Smooth muscle cell of the brain vasculature (primary cell): ENCODE measurements around the gene IER2.

Source experiments
- DNase-seq: peaks from one replicate; pipeline ENCODE4 v3.0.0-alpha.2; 2012; ENCODE audit warnings: low read depth, low spot score

The IER2 gene, protein sequence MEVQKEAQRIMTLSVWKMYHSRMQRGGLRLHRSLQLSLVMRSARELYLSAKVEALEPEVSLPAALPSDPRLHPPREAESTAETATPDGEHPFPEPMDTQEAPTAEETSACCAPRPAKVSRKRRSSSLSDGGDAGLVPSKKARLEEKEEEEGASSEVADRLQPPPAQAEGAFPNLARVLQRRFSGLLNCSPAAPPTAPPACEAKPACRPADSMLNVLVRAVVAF

DNA sequence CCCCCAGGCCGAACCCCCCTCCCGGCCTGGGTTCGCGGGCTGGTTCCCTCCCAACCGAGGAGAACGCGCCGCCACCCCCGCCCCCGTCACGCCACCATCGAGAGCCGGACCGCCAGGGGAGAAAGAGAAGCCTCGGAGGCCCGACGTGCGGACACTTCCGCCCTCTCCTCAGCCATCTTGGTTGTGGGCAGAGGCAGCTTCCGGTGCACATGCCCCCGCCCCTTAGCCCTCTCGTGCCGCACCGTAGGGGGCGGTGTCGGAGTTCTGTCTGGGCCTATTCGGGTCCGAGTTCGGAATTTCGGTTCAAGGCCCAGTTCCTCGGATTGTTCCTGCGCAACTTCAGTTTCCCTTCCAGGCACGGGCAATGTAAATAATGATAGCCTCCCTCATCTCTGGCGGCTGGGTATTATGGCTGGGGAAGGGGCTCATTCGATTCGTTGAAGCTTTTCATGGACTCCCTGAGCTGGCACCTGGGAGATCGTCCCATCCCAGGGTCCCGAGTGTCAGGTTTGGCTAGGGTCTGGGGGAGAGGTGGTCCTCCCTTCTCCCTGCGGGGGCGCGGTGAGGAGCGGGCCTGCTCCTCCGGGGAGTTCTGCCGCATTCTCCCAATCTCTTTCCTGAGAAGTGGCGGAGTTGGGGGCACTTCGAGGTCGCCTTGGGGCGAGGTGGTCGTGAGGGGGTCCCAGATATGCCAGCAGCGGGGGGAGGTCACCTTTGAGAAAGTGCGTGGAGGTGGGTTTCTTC, at the start of gene IER2, which contains the start of gene STX10:
Gene IER2 (plus strand): TSS at position 225 of the 744 bp plus-strand sequence. CDS start 2,776 bp downstream, outside the sequence.
Gene STX10 (minus strand): TSS at position 189 of the 744 bp plus-strand sequence. CDS start 202 bp downstream, outside the sequence.
- DNase-seq, result no peak

- DNase-seq, result no peak
Measured at GRCh38 chr19:13100841-13101589, 49.2 kb upstream of the IER2 start.

- no peak for DNase-seq
Measured at GRCh38 chr19:13101590-13102415, 48.4 kb upstream of the IER2 start.

GRCh38 chr19:13102416-13102665, 47.9 kb upstream of the IER2 start:
- DNase-seq, result no peak

DNA sequence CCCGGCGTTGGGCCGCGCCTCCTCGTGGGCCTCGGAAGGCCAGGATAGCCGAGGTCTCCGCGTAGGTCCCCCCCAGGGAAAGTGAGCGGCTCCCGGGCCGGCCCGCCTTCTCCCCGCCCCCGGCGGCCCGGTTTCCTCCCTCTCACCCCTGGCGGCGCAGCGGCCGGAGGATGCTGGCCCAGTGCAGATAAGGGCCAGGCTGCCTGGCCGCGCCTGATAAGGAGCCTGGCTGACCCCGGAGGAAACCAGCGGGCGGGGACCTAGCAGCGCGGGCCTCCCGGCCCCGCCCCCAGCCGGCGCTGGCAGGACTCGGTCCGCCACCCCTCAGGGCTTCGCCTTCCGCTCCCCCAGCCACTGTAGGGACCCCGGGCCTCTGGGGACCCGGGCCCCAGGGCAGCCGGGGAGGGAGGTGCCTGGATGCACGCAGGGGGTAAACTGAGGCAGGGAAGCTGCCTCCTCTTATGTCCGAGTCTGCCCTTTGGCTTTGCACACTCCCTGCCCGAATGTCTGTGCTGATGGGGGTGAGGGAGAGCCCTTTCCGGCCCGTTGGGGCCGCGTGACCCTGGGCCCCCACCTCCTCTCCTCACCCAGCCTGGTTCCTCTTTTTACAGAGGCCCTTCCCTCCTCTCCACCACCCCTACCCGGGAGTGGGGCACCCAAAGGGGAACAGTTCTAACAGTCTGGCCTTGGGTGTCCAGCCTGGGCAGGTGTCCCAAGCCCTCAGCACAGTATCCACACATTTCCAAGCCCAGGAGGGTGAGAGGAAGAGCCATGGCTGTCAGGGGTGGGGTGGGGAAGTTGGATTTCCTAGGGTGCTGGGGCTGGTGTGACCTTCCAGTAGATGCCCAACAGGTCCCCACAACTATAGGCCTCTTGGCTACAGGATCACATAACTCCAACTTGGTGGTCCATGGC, 47.3 kb upstream of the IER2 start, which contains the start of gene LYL1:
Gene LYL1 (minus strand): TSS at position 193 of the 915 bp plus-strand sequence. CDS start 1,687 bp downstream, outside the sequence.
- no peak for DNase-seq

DNA sequence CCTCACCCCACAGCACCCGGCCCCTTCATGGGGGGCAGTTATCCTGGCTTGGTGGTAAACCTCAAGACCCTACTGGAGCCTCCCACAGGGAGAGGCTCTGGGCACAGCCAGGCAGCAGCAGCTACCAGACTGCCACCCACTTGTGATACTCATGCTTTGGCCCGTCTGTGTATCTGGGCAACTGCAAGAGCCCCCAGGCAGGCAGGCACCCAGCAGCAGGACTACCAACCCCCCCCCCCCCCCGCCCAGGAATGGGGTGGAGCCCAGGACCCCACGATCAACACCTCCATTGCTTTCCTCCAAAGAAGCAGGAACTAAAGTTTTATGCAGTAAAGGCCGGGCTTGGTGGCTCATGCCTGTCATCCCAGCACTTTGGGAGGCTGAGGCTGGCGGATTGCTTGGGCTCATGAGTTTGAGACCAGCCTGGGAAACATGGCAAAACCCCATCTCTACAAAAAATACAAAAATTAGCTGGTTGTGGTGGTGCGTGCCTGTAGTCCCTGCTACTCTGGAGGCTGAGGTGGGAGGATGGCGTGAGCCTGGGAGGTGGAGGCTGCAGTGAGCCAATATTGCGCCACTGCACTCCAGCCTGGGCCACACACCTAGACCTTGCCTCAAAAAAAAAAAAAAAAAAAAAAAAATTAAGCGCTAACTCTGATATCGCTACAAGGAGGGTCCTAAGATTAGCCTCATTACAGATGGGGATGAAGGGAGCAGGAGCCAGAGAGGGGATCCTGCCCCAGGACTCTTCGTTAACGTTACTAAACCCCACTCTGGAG, 46.4 kb upstream of the IER2 start:
- no peak for DNase-seq

GRCh38 chr19:13104360-13104847, 45.8 kb upstream of the IER2 start:
- DNase-seq, result no peak

DNA sequence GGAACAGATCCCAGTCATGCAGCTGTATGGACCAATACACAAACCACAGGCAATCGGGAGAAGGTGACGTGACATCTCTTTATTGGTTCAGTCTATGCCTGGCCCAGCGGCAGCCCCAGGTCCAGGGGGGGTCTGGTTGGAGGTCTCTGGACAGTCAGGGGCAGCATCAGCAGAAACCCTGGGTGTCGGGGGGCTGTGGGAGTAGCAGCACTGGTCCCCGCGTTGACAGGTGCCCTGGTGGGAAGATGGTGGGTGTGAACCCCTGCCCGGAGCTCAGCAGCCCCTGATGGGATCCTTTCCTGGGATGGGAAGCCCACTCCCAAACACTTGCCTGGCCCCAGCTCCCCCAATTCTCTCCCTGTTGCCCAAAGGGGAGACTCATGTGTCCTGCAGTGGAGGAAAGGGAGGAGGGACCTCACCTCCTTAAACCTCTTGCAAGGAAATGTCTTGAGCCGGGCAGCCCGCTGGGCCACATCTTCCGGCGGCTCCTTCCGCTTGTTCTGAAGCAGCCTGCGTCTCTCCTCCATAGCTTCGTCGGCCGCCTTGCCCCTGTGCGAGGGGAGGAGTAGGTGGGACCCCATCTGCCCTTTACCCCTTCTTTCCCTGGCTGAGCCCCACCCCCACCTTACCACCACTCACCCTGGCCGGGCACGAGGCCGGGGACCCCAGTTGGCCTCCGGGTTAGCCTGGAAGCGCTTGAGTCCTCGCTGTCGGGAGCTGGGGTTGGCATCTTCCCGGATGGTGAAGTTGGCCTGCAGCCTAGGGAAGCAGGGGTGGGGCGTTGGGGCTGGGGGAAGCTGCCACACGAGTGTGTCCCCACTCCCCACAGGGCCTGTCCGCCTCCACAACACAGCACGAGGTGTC, 45.1 kb upstream of the IER2 start:
- no peak for DNase-seq

DNA sequence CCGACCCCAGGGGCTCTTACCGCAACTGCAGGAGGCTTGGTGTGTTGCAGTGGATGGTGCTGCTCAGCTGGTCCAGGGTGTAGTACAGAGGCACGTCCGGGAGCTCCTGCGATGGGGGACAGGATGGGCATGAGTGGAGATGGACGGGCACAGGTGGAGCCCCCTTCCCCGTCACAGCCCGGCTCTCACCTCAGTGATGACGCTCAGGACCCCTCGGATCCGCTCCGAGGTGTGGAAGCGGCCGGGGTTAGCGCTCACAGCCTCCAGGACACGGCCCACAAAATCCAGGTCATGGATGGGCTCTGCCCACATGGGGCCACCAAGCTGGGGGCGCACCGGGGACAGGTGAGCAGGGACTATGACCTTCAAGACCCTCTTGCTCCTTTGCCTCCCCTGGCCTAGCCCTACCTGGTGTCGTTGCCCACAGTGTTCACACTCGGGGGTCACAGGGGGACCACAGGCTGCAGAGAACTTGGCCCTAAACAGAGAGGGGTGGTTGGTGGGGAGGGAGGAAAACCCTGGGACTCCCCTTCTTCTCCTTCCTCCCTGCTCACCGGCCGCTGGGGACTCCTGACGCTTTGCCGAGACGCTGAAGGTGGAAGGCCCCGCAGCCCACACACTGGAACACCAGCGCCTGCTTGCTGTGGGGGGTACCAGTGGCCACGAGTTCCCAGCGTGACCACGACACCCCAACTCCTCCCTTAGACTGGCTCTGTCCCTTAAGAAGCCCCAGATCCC, 40.7 kb upstream of the IER2 start:
- no peak for DNase-seq

DNA sequence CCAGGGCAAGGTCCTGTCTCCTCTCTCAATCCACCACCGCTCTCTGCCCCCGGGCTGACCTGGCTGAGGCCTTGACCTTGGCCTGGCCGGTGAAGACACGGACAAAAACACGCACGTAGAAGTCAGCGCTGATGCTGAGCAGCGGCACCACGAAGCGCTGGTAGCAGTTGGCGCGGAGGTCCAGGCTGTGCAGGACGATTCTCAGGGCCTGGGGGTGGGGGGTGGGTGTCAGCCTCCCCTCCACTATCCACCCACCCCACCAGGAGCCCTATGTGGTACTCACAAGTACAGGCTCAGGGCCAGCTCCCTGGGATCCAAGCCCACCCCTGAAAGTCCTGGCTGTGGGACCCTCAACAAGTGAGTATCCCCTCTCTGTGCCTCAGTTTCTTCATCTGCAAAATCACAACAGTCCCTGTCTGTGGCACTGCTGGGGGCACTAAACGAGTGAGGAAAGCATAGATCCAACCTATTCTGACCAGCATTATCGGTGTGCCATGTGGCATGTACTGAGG, 40.1 kb upstream of the IER2 start:
- no peak for DNase-seq

- no peak for DNase-seq
Measured at GRCh38 chr19:13112555-13112954, 37.7 kb upstream of the IER2 start.

DNA sequence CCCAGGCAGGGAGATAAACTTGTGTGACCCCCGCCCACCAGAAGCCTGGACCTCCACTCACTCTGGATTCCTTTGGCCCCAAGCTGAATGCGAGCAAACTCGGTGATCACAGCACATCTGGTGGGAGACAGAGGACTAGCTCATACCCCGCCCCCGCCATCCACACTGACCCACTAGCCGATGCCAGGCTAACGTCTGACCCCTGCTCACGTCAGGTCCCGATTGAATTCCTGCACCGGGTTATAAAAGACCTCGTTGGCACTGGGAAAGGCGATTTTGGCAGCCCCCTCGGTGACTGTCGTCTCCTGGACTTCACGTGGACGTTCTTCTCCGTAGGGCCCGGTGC, 34.3 kb upstream of the IER2 start:
- DNase-seq, result no peak

- peak; percentile 64 for DNase-seq
Measured at GRCh38 chr19:13116282-13117175, 33.7 kb upstream of the IER2 start, which contains the start of gene TRMT1. Gene TRMT1, minus strand, starts transcription at chr19:13116740. Its CDS starts 341 bp downstream, at chr19:13116399.

GRCh38 chr19:13117176-13117771, 32.9 kb upstream of the IER2 start:
- DNase-seq, result no peak

DNA sequence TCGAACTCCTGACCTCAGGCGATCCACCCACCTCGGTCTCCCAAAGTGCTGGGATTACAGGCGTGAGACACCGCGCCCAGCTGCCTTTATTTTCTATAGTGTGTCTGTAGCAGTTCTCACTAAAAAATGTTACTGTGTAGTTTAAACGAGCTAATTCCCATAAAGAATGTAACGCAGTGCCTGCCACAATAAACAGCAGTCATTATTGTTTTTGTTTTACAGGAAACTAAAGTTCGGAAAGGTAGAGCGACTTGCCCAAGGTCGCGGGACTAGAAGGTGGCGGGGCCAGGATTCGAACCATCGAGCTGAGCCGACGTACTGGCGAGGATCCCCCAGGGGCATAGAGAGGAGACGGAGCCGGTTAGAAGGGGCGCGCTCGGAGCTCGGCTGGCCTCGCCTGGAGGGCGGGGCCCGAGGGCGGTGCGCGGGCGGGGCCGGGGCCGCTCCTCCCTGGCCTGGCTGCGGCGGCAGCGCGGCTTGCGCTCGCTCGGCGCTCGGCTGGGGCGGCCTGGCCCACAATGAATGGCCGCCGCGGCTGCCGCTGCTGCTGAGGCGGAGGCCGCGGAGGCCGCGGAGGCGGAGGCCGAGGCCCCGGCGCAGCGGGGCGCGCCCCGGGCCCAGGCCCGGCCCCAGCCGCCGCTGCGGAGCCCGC, 32.3 kb upstream of the IER2 start, which contains the start of gene NACC1:
Gene NACC1 (plus strand): TSS at position 493 of the 652 bp plus-strand sequence. CDS start 16,944 bp downstream, outside the sequence.
- DNase-seq, result peak; percentile 63
